GM12873 (cell line): ENCODE measurements around the gene PRPF40B.
"Not testable (repeated sequence)": the region's sequence is repeated elsewhere in the genome, so short reads cannot be mapped to it uniquely, and the experiment has no call there.

Experiments
- CTCF ChIP-seq: IDR thresholded peaks from 2 replicates; pipeline ENCODE4 v1.5.1; 2012; ENCODE audit warnings: low read depth, mild to moderate bottlenecking, moderate library complexity, low read length, control low read depth; ENCODE audit not compliant: insufficient read depth; ENCODE audit errors: missing control alignments

The PRPF40B gene

GRCh38 chr12:49598527-49598926, 24.8 kb upstream of the PRPF40B start:
- TF ChIP-seq CTCF: no peak

GRCh38 chr12:49599961-49600360, 23.4 kb upstream of the PRPF40B start:
- TF ChIP-seq CTCF: no peak

- TF ChIP-seq CTCF: no peak
Observed at GRCh38 chr12:49603721-49604120, 19.6 kb upstream of the PRPF40B start.

- no peak for TF ChIP-seq CTCF
Observed at GRCh38 chr12:49604856-49605255, 18.5 kb upstream of the PRPF40B start.

GRCh38 chr12:49605539-49605938, 17.8 kb upstream of the PRPF40B start, which contains the start of gene FAM186B:
TSS of gene FAM186B (minus strand) at chr12:49605639. CDS start at chr12:49605477, 162 bp downstream.
- TF ChIP-seq CTCF: not testable (repeated sequence)

- TF ChIP-seq CTCF: no peak
Observed at GRCh38 chr12:49609059-49609874, 14.1 kb upstream of the PRPF40B start.

GRCh38 chr12:49609875-49610154, 13.5 kb upstream of the PRPF40B start:
- no peak for TF ChIP-seq CTCF
